ENCODE measurements around the gene FAM118B.

The FAM118B gene

GRCh38 chr11:126181939-126182730, 29.4 kb upstream of the FAM118B start:
- no peak for DNase-seq (ENCODE audit: low spot score in 2 of 2)
- Mint-ChIP-seq H3K27ac (peak overlapping the region; percentile 48), H3K36me3 (no peaks in the 10 kb centered on the region), H3K4me3 (no peak overlapping the region), H3K9me3 (no peaks in the 10 kb centered on the region), H3K4me1 (peaks cover 6% of the 10 kb centered on the region)
- ATAC-seq: peak; percentile 50

- H3K4me1 Mint-ChIP-seq: peaks cover 6% of the 10 kb centered on the region
- H3K4me3 Mint-ChIP-seq: no peak overlapping the region
- H3K27ac Mint-ChIP-seq: peak overlapping the region; percentile 48
- no peaks in the 10 kb centered on the region for H3K9me3 Mint-ChIP-seq
- no peaks in the 10 kb centered on the region for H3K36me3 Mint-ChIP-seq
- DNase-seq (ENCODE audit: low spot score in 2 of 2) (no peak), ATAC-seq (no peak)
These were observed 28.7 kb upstream of the FAM118B start for GRCh38 chr11:126182787-126183445.

GRCh38 chr11:126185259-126186024, 26.1 kb upstream of the FAM118B start:
- ATAC-seq: no peak
- peaks cover 2% of the 10 kb centered on the region for H3K36me3 Mint-ChIP-seq
- no peak for DNase-seq (ENCODE audit: low spot score in 2 of 2)
- peaks cover 15% of the 10 kb centered on the region for H3K4me1 Mint-ChIP-seq
- no peak overlapping the region for H3K4me3 Mint-ChIP-seq
- H3K9me3 Mint-ChIP-seq: no peaks in the 10 kb centered on the region
- no peak overlapping the region for H3K27ac Mint-ChIP-seq

DNA sequence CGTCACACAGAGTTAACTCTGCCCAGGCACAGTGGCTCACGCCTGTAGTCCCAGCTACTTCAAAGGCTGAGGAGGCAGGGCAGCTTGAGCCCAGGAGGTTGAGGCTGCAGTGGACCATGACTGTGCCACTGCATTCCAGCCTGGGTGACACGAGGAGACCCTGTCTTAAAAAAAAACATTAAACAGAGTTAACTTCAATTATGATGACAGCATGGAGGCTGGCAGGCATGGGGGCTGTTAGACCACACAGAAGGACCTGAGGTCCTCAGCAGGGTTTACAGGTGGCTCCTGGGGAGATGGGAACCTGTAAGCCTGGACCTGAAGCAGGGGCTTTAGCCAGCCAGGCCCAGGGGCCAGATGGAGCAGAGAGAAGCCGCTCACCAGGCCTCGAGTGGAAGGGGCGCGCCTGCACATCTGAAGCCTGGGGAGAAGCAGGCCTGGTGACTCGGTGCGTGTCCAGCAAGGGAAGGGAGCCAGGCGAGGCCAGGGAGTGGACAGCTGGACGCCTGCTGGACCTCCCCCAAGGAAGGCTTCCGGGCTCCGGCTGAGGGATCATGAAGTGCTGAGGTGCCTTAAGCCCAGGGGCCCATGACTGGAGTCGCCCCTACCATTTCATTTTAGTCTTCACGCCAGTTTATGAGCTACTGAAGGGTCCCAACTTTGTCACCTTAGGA, 25.4 kb upstream of the FAM118B start:
- no peak overlapping the region for H3K27ac Mint-ChIP-seq
- peaks cover 5% of the 10 kb centered on the region for H3K36me3 Mint-ChIP-seq
- DNase-seq (ENCODE audit: low spot score in 2 of 2) (no peak), ATAC-seq (no peak)
- H3K9me3 Mint-ChIP-seq: no peaks in the 10 kb centered on the region
- no peak overlapping the region for H3K4me3 Mint-ChIP-seq
- peaks cover 15% of the 10 kb centered on the region for H3K4me1 Mint-ChIP-seq

GRCh38 chr11:126186708-126187529, 24.7 kb upstream of the FAM118B start:
- no peak for ATAC-seq
- Mint-ChIP-seq H3K9me3 (no peaks in the 10 kb centered on the region), H3K27ac (no peak overlapping the region), H3K4me3 (no peak overlapping the region), H3K36me3 (peaks cover 5% of the 10 kb centered on the region), H3K4me1 (peaks cover 15% of the 10 kb centered on the region)
- DNase-seq (ENCODE audit: low spot score in 2 of 2): no peak

DNA sequence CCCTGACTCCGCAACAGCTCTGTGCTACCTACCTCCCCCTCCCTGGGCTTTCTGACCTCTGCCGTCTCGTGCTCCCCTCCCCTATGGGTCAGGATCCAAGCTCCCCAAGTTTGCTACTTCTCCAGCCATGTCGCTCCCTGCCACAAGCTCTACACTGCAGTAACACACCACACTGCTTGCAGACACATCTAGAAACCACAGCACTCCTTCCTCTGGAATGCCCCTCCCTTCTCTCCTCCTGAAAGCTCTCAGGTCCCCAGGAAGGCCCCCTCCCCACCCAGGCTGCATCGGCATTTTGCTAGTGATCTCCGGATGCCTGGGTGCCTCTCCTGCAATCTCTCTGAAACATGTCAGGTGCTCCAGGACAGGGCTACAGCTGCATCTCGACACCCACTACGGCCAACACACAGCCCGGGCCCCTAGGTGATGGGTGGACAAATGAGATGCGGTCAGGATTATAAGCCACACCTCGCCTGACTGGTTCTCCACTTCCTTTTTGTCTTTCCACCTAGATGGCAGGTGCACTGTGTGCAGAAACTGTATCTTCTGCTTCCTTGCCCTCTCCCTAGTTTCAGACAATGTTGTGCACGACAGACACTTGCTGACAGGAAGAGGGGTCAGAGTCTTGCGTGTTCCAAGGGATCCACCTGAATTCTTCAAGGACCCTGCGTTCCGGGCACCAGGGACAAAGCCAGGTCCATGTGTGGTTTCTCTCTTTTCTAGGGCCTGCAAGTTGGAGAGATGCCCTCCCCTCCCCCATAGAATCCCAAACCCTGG, 23.1 kb upstream of the FAM118B start:
- no peak overlapping the region for H3K4me3 Mint-ChIP-seq
- H3K27ac Mint-ChIP-seq: peak overlapping the region; percentile 83
- H3K4me1 Mint-ChIP-seq: peaks cover 9% of the 10 kb centered on the region
- H3K36me3 Mint-ChIP-seq: peaks cover 15% of the 10 kb centered on the region
- DNase-seq (ENCODE audit: low spot score in 2 of 2) (no peak), ATAC-seq (no peak)
- H3K9me3 Mint-ChIP-seq: no peaks in the 10 kb centered on the region

DNA sequence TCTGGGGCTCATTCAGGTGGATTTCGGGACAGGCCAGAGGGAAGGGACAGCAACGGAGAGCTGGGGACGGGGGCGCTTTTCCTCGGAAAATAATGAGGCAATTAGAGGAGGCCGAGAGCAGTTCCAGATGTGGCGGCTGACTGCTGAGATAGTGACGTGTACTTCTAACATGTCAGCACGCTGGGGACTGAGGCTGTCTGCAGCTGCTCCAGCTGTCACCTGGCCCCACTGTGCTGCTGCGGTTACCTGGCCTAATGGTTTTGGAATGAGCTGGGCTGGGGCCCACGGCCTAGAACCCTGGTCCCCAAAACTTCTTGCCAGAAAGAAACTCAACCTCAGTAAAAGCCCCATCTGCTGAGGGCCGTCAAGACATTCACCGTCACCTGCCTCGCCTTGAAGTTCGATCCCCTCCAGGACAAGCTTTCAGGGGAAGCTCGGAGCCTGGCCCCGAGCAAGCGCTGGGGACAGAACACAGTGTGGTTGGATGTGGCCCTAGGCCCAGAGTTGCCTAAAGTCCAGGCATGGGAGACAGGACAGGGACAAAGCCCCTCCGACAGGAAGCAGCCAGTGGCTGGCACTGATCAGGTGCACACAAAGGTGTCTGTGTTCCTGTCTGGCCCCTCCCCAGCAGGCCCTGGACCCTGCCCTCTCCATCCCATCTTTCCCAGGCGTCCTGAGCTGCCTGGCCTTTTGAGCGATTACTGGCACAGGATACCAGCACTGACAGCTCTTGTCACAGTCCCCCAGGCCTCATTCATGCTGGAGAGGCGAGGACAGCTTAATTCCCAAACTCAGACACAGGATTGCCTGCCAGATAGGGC, 22.3 kb upstream of the FAM118B start:
- DNase-seq (ENCODE audit: low spot score in 2 of 2) (no peak), ATAC-seq (no peak)
- no peaks in the 10 kb centered on the region for H3K9me3 Mint-ChIP-seq
- H3K4me1 Mint-ChIP-seq: peaks cover 9% of the 10 kb centered on the region
- H3K27ac Mint-ChIP-seq: peak overlapping the region; percentile 83
- no peak overlapping the region for H3K4me3 Mint-ChIP-seq
- H3K36me3 Mint-ChIP-seq: peaks cover 18% of the 10 kb centered on the region

GRCh38 chr11:126190792-126191191, 20.8 kb upstream of the FAM118B start:
- DNase-seq (ENCODE audit: low spot score in 2 of 2): no peak
- H3K36me3 Mint-ChIP-seq: peaks cover 28% of the 10 kb centered on the region
- no peak for ATAC-seq
- H3K27ac Mint-ChIP-seq: no peak overlapping the region
- peaks cover 9% of the 10 kb centered on the region for H3K4me1 Mint-ChIP-seq
- no peak overlapping the region for H3K4me3 Mint-ChIP-seq
- H3K9me3 Mint-ChIP-seq: no peaks in the 10 kb centered on the region

- no peak overlapping the region for H3K27ac Mint-ChIP-seq
- H3K36me3 Mint-ChIP-seq: peaks cover 35% of the 10 kb centered on the region
- DNase-seq (ENCODE audit: low spot score in 2 of 2): no peak
- ATAC-seq: no peak
- no peaks in the 10 kb centered on the region for H3K9me3 Mint-ChIP-seq
- peaks cover 9% of the 10 kb centered on the region for H3K4me1 Mint-ChIP-seq
- no peak overlapping the region for H3K4me3 Mint-ChIP-seq
These were observed 20.1 kb upstream of the FAM118B start for GRCh38 chr11:126191379-126192073.

GRCh38 chr11:126192361-126192760, 19.2 kb upstream of the FAM118B start:
- ATAC-seq: no peak
- Mint-ChIP-seq H3K4me1 (peaks cover 9% of the 10 kb centered on the region), H3K9me3 (no peaks in the 10 kb centered on the region), H3K27ac (no peak overlapping the region), H3K4me3 (no peak overlapping the region), H3K36me3 (peaks cover 44% of the 10 kb centered on the region)
- no peak for DNase-seq (ENCODE audit: low spot score in 2 of 2)

GRCh38 chr11:126193038-126193478, 18.5 kb upstream of the FAM118B start:
- Mint-ChIP-seq H3K27ac (no peak overlapping the region), H3K4me1 (peaks cover 9% of the 10 kb centered on the region), H3K36me3 (peaks cover 51% of the 10 kb centered on the region), H3K4me3 (no peak overlapping the region), H3K9me3 (no peaks in the 10 kb centered on the region)
- DNase-seq (ENCODE audit: low spot score in 2 of 2) (no peak), ATAC-seq (no peak)

DNA sequence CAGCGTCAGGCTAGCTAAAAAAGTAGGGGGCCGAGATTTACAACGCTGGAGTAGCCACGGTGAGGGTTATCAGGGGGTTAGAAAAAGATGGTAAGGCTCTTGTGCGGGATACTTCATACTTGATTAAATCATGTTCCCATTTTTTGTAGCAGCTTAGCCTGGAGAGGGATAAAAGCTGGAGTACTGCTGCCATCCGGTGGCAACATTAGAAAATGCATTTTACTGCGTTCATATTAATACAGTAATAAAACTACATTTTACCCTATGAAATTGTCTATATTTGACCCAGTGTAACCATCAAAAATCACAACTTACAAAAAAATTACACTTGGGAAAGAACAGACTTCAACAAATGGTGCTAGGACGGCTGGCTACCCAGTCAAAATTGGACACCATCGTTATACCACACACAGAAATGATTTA, 17.4 kb upstream of the FAM118B start:
- no peaks in the 10 kb centered on the region for H3K9me3 Mint-ChIP-seq
- H3K36me3 Mint-ChIP-seq: peaks cover 61% of the 10 kb centered on the region
- no peak for ATAC-seq
- peak in 1 of 2 donors; percentile 56 for DNase-seq (ENCODE audit: low spot score in 2 of 2)
- H3K4me1 Mint-ChIP-seq: no peaks in the 10 kb centered on the region
- no peak overlapping the region for H3K27ac Mint-ChIP-seq
- no peak overlapping the region for H3K4me3 Mint-ChIP-seq

DNA sequence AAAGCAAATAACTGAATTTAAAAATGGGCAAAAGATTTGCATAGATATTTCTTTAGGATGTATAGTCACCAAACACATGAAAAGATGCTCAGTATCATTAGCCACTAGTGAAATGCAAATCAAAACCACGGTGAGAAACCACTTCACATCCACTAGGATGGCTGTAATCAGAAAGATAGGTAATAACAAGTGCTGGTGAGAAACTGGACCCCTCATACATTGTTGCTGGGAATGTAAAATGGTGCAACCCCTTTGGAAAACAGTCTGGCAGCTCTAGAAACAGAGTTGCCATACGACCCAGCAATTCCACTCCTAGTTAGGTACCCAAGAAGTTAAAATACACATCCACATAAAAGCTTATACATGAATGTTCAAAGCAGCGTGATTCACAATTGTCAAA, 16.5 kb upstream of the FAM118B start:
- Mint-ChIP-seq H3K36me3 (peaks cover 71% of the 10 kb centered on the region), H3K4me1 (no peaks in the 10 kb centered on the region), H3K27ac (no peak overlapping the region), H3K4me3 (no peak overlapping the region), H3K9me3 (no peaks in the 10 kb centered on the region)
- ATAC-seq (no peak), DNase-seq (ENCODE audit: low spot score in 2 of 2) (no peak)

Measured in stimulated activated effector memory CD8-positive, alpha-beta T cell treated with anti-CD3 and anti-CD28 coated beads, Interleukin-12 subunit alpha, Interleukin-12 subunit beta, amount 100 ng/mL, for 72 hours (primary cell).